ENCODE results near the gene MPC1. TPM values are rescaled to one million over a fixed set of nuclear protein-coding genes. Genes with fewer than 3 reads are reported as not detected.
"Not testable (repeated sequence)": the region's sequence is repeated elsewhere in the genome, so short reads cannot be mapped to it uniquely, and the experiment has no call there.

Gene MPC1
- polyA plus RNA-seq, 4 donors = 25.9 to 213 (median 115) TPM

GRCh38 chr6:166392755-166393534 is 10.2 kb upstream of the MPC1 start:
- DNase-seq; H3K9me3 ChIP-seq (ENCODE audit: control insufficient read depth in 2 of 2, insufficient read depth in 1 of 2, low read depth in 1 of 2, low read length in 1 of 2); H3K4me3 ChIP-seq (ENCODE audit: low read depth in 1 of 3, low read length in 3 of 3); H3K36me3 ChIP-seq (ENCODE audit: control insufficient read depth in 3 of 3, insufficient read depth in 2 of 3, low read depth in 1 of 3, low read length in 3 of 3); H3K27me3 ChIP-seq (ENCODE audit: control insufficient read depth in 3 of 3, insufficient read depth in 3 of 3, low read length in 3 of 3); H3K27ac ChIP-seq (ENCODE audit: low read depth in 1 of 3, low read length in 2 of 3); FAIRE-seq; H3K4me1 ChIP-seq (ENCODE audit: control insufficient read depth in 3 of 3, insufficient read depth in 2 of 3, low read depth in 1 of 3, low read length in 2 of 3): not testable (repeated sequence)
- WGBS, 3 donors = 75 to 82% (median 79%) methylated on average over 23 to 30 of the region's 30 CpGs

- Histone ChIP-seq H3K9me3 (ENCODE audit: control insufficient read depth in 2 of 2, insufficient read depth in 1 of 2, low read depth in 1 of 2, low read length in 1 of 2) (no peaks in the 10 kb centered on the region), H3K4me1 (ENCODE audit: control insufficient read depth in 3 of 3, insufficient read depth in 2 of 3, low read depth in 1 of 3, low read length in 2 of 3) (no peaks in the 10 kb centered on the region), H3K4me3 (ENCODE audit: low read depth in 1 of 3, low read length in 3 of 3) (no peak overlapping the region), H3K27ac (ENCODE audit: low read depth in 1 of 3, low read length in 2 of 3) (no peak overlapping the region), H3K36me3 (ENCODE audit: control insufficient read depth in 3 of 3, insufficient read depth in 2 of 3, low read depth in 1 of 3, low read length in 3 of 3) (no peaks in the 10 kb centered on the region), H3K27me3 (ENCODE audit: control insufficient read depth in 3 of 3, insufficient read depth in 3 of 3, low read length in 3 of 3) (peaks cover 0 to 5% (median 0%) of the 10 kb centered on the region in 3 donors)
- peak in 1 of 2 donors; percentile 32 for DNase-seq
- WGBS, 3 donors = 16 to 46% (median 32%) methylated on average over 3 of the region's 3 CpGs
- no peak for FAIRE-seq
Observed at GRCh38 chr6:166389119-166389518, 6.4 kb upstream of the MPC1 start.

- 87 to 93% (median 90%) methylated on average over 13 of the region's 13 CpGs for WGBS, 3 donors
- H3K9me3 ChIP-seq (ENCODE audit: control insufficient read depth in 2 of 2, insufficient read depth in 1 of 2, low read depth in 1 of 2, low read length in 1 of 2) = no peaks in the 10 kb centered on the region
- H3K4me1 ChIP-seq (ENCODE audit: control insufficient read depth in 3 of 3, insufficient read depth in 2 of 3, low read depth in 1 of 3, low read length in 2 of 3) = no peaks in the 10 kb centered on the region
- peaks cover 0 to 5% (median 0%) of the 10 kb centered on the region in 3 donors for H3K27me3 ChIP-seq (ENCODE audit: control insufficient read depth in 3 of 3, insufficient read depth in 3 of 3, low read length in 3 of 3)
- FAIRE-seq (no peak), DNase-seq (no peak)
- no peak overlapping the region for H3K27ac ChIP-seq (ENCODE audit: low read depth in 1 of 3, low read length in 2 of 3)
- H3K4me3 ChIP-seq (ENCODE audit: low read depth in 1 of 3, low read length in 3 of 3) = no peak overlapping the region
- H3K36me3 ChIP-seq (ENCODE audit: control insufficient read depth in 3 of 3, insufficient read depth in 2 of 3, low read depth in 1 of 3, low read length in 3 of 3) = no peaks in the 10 kb centered on the region
Observed at GRCh38 chr6:166388290-166389004, 5.7 kb upstream of the MPC1 start.

- Histone ChIP-seq H3K4me1 (ENCODE audit: control insufficient read depth in 3 of 3, insufficient read depth in 2 of 3, low read depth in 1 of 3, low read length in 2 of 3) (no peaks in the 10 kb centered on the region), H3K9me3 (ENCODE audit: control insufficient read depth in 2 of 2, insufficient read depth in 1 of 2, low read depth in 1 of 2, low read length in 1 of 2) (no peaks in the 10 kb centered on the region), H3K36me3 (ENCODE audit: control insufficient read depth in 3 of 3, insufficient read depth in 2 of 3, low read depth in 1 of 3, low read length in 3 of 3) (no peaks in the 10 kb centered on the region), H3K4me3 (ENCODE audit: low read depth in 1 of 3, low read length in 3 of 3) (no peak overlapping the region), H3K27ac (ENCODE audit: low read depth in 1 of 3, low read length in 2 of 3) (no peak overlapping the region), H3K27me3 (ENCODE audit: control insufficient read depth in 3 of 3, insufficient read depth in 3 of 3, low read length in 3 of 3) (peaks cover 0 to 5% (median 0%) of the 10 kb centered on the region in 3 donors)
- WGBS, 3 donors = 69 to 77% (median 70%) methylated on average over 5 of the region's 5 CpGs
- FAIRE-seq = no peak
- no peak for DNase-seq
Observed at GRCh38 chr6:166387642-166388289, 5.0 kb upstream of the MPC1 start.

GRCh38 chr6:166387098-166387497 is 4.4 kb upstream of the MPC1 start:
- H3K4me3 ChIP-seq (ENCODE audit: low read depth in 1 of 3, low read length in 3 of 3); H3K4me1 ChIP-seq (ENCODE audit: control insufficient read depth in 3 of 3, insufficient read depth in 2 of 3, low read depth in 1 of 3, low read length in 2 of 3); H3K36me3 ChIP-seq (ENCODE audit: control insufficient read depth in 3 of 3, insufficient read depth in 2 of 3, low read depth in 1 of 3, low read length in 3 of 3); H3K27ac ChIP-seq (ENCODE audit: low read depth in 1 of 3, low read length in 2 of 3); H3K27me3 ChIP-seq (ENCODE audit: control insufficient read depth in 3 of 3, insufficient read depth in 3 of 3, low read length in 3 of 3); DNase-seq; FAIRE-seq; H3K9me3 ChIP-seq (ENCODE audit: control insufficient read depth in 2 of 2, insufficient read depth in 1 of 2, low read depth in 1 of 2, low read length in 1 of 2): not testable (repeated sequence)
- 96 to 98% (median 97%) methylated on average over 9 of the region's 9 CpGs for WGBS, 3 donors

- H3K4me1 ChIP-seq (ENCODE audit: control insufficient read depth in 3 of 3, insufficient read depth in 2 of 3, low read depth in 1 of 3, low read length in 2 of 3) = no peaks in the 10 kb centered on the region
- FAIRE-seq = no peak
Observed at GRCh38 chr6:166386111-166386510, 3.4 kb upstream of the MPC1 start.

GRCh38 chr6:166383802-166384363 is 1.1 kb upstream of the MPC1 start:
- not testable (repeated sequence) for H3K9me3 ChIP-seq (ENCODE audit: control insufficient read depth in 2 of 2, insufficient read depth in 1 of 2, low read depth in 1 of 2, low read length in 1 of 2); DNase-seq; H3K4me1 ChIP-seq (ENCODE audit: control insufficient read depth in 3 of 3, insufficient read depth in 2 of 3, low read depth in 1 of 3, low read length in 2 of 3); H3K36me3 ChIP-seq (ENCODE audit: control insufficient read depth in 3 of 3, insufficient read depth in 2 of 3, low read depth in 1 of 3, low read length in 3 of 3); H3K27me3 ChIP-seq (ENCODE audit: control insufficient read depth in 3 of 3, insufficient read depth in 3 of 3, low read length in 3 of 3); FAIRE-seq
- WGBS, 3 donors = 9 to 18% (median 14%) methylated on average over 22 of the region's 22 CpGs
- H3K27ac ChIP-seq (ENCODE audit: low read depth in 1 of 3, low read length in 2 of 3) = peak overlapping the region; percentile 74 to 96 (median 90)
- peak overlapping the region; percentile 63 to 68 (median 65) for H3K4me3 ChIP-seq (ENCODE audit: low read depth in 1 of 3, low read length in 3 of 3)

More at GRCh38 chr6:166386111-166386510, 3.4 kb upstream of the MPC1 start:
- peaks cover 0 to 3% (median 0%) of the 10 kb centered on the region in 3 donors for H3K27me3 ChIP-seq (ENCODE audit: control insufficient read depth in 3 of 3, insufficient read depth in 3 of 3, low read length in 3 of 3)
- H3K9me3 ChIP-seq (ENCODE audit: control insufficient read depth in 2 of 2, insufficient read depth in 1 of 2, low read depth in 1 of 2, low read length in 1 of 2) = no peaks in the 10 kb centered on the region
- no peak overlapping the region for H3K4me3 ChIP-seq (ENCODE audit: low read depth in 1 of 3, low read length in 3 of 3)
- no peak for DNase-seq
- 95 to 96% (median 95%) methylated on average over 9 of the region's 9 CpGs for WGBS, 3 donors
- H3K36me3 ChIP-seq (ENCODE audit: control insufficient read depth in 3 of 3, insufficient read depth in 2 of 3, low read depth in 1 of 3, low read length in 3 of 3) = no peaks in the 10 kb centered on the region
- H3K27ac ChIP-seq (ENCODE audit: low read depth in 1 of 3, low read length in 2 of 3) = no peak overlapping the region

- WGBS, 3 donors = 0% methylated on average over 29 to 46 of the region's 46 CpGs
- Histone ChIP-seq H3K4me1 (ENCODE audit: control insufficient read depth in 3 of 3, insufficient read depth in 2 of 3, low read depth in 1 of 3, low read length in 2 of 3) (no peaks in the 10 kb centered on the region), H3K9me3 (ENCODE audit: control insufficient read depth in 2 of 2, insufficient read depth in 1 of 2, low read depth in 1 of 2, low read length in 1 of 2) (no peaks in the 10 kb centered on the region), H3K36me3 (ENCODE audit: control insufficient read depth in 3 of 3, insufficient read depth in 2 of 3, low read depth in 1 of 3, low read length in 3 of 3) (no peaks in the 10 kb centered on the region), H3K27ac (ENCODE audit: low read depth in 1 of 3, low read length in 2 of 3) (peak overlapping the region; percentile 82 to 94 (median 90)), H3K27me3 (ENCODE audit: control insufficient read depth in 3 of 3, insufficient read depth in 3 of 3, low read length in 3 of 3) (no peaks in the 10 kb centered on the region), H3K4me3 (ENCODE audit: low read depth in 1 of 3, low read length in 3 of 3) (peak overlapping the region; percentile 68 to 90 (median 90))
- FAIRE-seq = no peak
- DNase-seq = no peak
Observed at GRCh38 chr6:166382500-166382932, 224 bp downstream of the MPC1 start.

All from small intestine (tissue), 7 donors.